T-helper 1 cell treated with Interleukin-12 subunit alpha and Interleukin-12 subunit beta and Interleukin-4 antibody, amounts not matched to agents 30 ng/mL and 1 ng/mL, for 36 hours (primary cell): ENCODE measurements around the gene ANKRD24. TPM values are rescaled to one million over a fixed set of nuclear protein-coding genes. Genes with fewer than 3 reads are reported as not detected.
"Not testable (repeated sequence)": the region's sequence is repeated elsewhere in the genome, so short reads cannot be mapped to it uniquely, and the experiment has no call there.

Experiments
- intact Hi-C: fragments of 100-400 bp; cut with micrococcal nuclease; formaldehyde crosslinking; loops from one replicate; pipeline ENCODE4 v1.15.1; 2024
- total RNA-seq: library from RNA; stranded (reverse); gene quantifications from 2 replicates; pipeline ENCODE4 v1.2.3, GENCODE V29; 2022

The ANKRD24 gene
- total RNA-seq, 1 donor from 2014 or later = 0.69 TPM

DNA sequence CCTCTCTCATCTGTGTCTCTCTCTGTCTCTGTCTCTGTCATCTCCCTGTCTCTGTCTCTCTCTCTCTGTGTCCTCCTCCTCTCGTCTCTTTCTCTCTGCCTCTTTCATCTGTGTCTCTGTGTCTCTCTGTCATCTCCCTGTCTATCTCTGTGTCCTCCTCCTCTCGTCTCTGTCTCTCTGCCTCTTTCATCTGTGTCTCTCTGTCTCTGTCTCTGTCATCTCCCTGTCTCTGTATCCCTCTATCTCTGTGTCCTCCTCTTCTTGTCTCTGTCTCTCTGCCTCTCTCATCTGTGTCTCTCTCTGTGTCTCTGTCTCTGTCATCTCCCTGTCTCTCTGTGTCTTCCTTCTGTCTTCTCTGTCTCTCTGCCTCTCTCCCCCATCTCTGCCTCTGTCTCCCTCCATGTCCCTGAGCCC is 46.3 kb downstream of the ANKRD24 start:
- intact Hi-C loops = no loop called here

DNA sequence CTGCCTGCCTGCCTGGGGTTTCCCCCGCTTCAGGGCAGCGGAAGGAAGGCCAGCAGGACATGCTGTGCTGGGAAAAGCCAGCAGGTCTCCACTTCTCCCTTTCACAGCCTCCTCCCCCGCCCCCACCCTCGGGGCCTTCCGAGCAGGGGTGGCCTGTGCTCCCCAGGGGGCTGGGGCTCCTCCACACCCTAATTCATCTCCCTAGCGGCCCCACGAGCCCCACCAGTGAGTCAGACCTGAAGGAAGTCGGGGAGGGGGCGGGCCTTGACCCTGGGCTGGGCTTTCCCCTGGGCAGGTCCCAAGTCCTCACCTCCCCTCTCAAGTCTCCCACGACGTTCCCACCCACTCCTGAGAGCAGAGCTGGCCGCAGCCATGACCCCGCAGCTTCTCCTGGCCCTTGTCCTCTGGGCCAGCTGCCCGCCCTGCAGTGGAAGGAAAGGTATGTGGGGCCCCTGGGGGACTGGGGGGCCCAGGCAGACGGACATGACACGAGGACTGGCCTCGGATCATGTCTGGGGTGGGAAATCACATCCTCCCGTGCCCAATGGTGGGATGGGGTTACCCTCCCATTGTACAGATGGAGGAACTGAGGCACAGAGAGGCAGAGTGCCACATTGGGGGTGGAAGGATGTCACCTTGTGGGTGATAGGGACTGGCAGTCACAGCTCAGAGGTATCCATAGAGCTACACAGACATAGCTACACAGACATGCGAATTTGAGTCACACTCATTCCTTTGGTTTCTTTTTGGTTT is 46.9 kb downstream of the ANKRD24 start, which contains the start of gene EBI3:
Gene EBI3 (plus strand): TSS at position 345 of the 753 bp plus-strand sequence. CDS start 28 bp downstream, at position 373.
- intact Hi-C loops = no loop called here

DNA sequence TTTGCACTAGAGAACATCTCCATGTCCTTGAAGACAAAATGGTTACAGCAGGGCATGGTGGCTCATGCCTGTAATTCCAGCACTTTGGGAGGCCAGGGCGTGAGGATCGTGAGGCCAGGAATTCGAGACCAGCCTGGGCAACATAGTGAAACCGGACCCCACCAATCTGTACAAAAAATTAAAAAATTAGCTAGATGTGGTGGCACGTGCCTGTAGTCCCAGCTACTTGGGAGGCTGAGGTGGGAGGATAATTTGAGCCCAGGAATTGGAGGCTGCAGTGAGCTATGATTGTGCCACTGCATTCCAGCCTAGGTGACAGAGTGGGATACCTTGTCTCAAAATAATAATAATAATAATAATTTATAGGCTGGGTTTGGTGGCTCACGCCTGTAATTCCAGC is 47.7 kb downstream of the ANKRD24 start:
- intact Hi-C loops = not testable (repeated sequence)

DNA sequence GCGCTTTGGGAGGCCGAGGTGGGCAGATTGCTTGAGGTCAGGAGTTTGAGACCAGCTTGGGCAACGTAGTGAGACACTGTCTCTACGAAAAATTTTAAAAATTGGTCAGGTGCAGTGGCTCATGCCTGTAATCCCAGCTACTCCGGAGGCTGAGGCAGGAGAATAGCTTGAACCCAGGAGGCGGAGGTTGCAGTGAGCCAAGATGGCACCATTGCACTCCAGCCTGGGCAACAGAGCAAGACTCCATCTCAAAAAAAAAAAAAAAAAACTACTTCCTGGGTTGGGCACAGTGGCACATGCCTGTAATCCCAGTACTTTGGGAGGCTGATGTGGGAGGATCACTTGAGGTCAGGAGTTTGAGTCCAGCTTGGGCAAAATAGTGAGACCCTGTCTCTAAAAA is 49.0 kb downstream of the ANKRD24 start:
- intact Hi-C loops = not testable (repeated sequence)

DNA sequence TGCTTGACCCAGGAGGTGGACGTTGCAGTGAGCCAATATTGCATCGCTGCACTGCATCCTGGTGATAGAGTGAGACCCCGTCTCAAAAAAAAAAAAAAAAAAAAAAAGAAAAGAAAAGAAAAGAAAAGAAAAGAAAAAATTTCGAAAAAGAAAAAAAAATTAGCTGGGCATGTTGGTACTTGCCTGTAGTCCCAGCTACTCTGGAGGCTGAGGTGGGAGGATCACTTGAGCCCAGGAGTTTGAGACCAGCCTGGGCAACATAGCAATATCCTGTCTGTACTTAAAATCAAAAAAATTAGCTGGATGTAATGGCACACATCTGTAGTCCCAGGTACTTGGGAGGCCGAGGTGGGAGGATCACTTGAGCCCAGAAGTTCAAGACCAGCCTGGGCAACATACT is 49.6 kb downstream of the ANKRD24 start:
- intact Hi-C loops = not testable (repeated sequence)

DNA sequence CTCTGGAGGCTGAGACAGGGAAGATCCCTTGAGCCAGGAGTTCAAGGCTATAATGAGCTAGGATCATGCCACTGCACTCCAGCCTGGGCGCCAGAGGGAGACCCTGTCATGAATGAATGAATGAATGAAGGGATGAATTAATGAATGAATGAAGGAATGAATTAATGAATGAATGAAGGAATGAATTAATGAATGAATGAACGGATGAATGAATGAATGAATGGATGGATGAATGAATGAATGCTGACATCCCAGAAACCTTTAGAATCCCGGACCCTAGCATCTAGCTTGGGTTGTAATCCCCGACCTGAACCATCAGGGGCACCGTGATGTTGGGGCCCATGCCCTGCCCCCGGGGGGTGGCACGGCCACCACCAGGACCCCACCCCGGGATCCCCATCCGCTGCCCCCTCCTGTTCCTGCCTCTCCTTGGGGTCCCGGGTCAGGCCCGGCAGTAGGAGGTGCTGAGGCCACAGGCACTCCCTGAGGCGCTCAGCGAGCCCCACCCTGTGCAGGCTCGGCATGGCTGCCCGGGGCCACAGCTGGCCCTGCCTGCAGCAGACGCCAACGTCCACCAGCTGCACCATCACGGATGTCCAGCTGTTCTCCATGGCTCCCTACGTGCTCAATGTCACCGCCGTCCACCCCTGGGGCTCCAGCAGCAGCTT is 50.3 kb downstream of the ANKRD24 start:
- intact Hi-C loops = loop anchor here (1.0 kb wide), 1 partner anchor 15 kb away; the partner anchor contains the start of gene YJU2

DNA sequence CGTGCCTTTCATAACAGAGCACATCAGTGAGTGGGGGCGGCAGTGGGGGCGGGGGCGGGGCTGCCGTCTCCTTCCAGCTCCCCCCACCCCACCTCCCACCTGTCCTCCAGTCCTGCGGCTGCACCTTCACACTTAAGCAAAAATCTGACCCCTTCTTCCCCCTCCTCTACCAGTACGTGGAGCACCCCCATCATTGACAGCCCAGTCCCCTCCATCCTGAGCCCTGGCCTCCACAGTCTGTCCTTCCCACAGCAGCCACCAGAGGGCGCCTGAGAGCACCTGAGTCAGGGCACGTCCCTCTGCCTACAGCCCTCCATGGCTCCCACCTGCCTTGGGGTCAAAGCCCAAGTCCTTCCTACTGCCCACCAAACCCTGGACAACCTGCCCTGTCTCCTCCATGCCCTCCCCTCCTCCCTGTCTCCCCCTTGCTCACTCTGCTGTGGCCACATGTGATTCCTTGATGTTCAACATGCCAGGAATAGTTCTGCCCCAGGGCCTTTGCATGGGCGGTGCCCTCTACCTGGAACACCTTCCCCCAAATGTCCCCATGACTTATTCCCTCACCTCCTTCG is 50.9 kb downstream of the ANKRD24 start:
- intact Hi-C loops = loop anchor here (1.0 kb wide), 1 partner anchor 14 kb away; the partner anchor contains the start of gene YJU2

DNA sequence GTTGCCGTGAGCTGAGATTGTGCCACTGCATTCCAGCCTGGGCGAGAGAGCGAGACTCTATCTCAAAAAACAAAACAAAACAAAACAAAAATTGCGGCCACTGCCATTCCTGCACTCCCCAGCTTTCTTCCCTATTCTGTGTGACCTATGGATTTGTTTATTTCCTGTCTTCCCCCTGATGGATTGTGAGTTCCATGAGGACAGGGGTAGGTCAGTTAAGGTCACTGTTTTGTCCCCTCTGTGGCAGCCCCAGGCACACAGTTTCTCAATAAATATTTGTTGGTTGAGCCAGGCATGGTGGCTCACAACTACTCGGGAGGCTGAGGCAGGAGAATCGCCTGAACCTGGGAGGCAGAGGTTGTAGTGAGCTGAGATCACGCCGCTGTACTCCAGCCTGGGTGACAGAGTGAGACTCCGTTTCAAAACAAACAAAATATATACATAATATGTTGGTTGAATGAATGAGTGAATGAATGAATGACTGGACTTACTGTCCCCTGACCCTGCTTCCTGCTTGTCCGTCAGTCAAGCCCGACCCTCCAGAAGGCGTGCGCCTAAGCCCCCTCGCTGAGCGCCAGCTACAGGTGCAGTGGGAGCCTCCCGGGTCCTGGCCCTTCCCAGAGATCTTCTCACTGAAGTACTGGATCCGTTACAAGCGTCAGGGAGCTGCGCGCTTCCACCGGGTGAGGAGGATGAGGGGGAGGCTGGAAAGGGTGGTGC is 51.8 kb downstream of the ANKRD24 start:
- intact Hi-C loops = no loop called here

DNA sequence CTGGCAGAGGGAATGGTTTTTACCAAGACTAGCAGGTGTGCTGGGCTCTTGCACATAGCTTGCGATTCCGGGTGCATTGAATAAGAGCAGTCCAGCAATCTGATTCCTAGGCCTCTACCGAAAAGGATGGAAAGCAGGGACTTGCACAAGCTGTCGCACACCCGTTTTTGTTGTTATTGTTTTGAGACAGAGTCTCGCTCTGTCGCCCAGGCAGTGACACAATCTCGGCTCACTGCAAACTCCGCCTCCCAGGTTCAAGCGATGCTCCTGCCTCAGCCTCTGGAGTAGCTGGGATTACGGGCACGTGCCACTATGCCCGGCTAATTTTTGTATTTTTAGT is 52.3 kb downstream of the ANKRD24 start:
- intact Hi-C loops = no loop called here

DNA sequence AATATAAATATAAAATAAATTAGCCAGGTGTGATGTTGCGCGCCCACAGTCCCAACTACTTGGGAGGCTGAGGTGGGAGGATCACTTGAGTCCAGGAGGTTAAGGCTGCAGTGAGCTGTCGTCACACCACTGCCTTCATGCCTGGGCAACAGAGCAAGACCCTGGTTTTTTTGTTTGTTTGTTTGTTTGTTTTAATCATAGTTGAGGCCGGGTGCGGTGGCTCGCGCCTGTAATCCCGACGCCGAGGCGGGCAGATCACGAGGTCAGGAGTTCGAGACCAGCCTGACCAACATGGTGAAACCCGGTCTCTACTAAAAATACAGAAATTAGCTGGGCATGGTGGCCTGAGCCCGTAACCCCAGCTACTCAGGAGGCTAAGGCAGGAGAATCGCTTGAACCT is 55.0 kb downstream of the ANKRD24 start:
- intact Hi-C loops = not testable (repeated sequence)

DNA sequence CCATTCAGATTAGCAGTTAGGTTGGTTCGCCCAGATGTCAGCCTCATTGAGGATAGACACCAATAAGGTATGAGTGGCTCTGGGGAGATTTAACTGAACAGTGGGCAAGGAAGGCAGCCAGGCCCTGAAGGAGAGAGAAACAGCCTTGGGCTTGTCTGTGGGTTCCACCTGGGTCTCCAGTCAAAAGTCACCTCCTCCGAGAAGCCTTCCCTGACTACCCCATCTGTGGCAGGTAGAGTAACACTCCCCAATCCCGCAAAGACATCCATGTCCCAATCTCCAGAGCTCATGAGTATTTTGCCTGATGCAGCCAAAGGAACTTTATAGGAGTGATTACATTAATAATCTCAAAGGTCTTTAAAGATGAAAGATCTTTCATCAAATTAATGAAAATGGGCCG is 56.3 kb downstream of the ANKRD24 start:
- intact Hi-C loops = no loop called here

DNA sequence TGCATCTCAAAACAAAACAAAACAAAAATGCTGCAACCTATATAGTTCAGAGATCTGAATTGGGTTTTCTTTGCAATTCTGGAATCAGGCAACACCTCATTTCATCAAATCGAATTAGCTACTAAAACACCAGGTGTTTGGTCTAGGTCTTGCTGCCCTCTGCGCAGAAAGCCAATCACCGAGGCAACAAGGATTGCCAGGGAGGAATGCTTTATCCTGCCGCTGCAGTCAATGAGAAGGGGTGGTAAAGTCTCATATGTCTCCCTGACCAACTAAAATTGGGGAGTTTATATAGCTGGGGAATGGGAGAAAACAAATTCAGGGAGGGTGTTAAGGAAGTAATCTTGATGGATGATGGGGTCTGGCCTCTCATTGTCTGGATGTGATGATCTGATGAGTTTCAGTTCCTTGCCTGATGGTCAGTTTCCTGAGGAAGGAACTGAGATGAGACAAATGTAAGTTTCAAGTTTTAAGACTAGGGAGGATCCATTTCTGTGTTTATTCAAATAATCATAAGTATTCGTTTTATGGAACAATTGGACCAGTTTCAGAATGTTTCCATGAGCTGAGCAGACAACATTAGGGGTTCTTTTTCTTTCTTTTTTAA is 59.4 kb downstream of the ANKRD24 start:
- intact Hi-C loops = no loop called here

DNA sequence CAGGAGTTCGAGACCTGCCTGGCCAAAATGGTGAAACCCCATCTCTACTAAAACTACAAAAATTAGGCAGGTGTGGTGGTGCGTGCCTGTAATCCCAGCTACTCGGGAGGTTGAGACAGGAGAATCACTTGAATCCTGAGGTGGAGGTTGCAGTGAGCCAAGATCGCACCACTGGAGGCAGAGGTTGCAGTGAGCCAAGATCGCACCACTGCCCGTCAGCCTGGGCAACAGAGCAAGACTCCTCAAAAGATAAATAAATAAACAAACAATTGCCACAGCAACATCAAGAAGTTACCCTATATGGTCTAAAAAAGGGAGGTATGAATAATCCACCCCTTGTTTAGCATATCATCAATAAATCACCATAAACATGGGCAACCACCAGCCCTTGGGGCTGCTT is 63.4 kb downstream of the ANKRD24 start:
- intact Hi-C loops = loop anchor here (2.0 to 5.0 kb wide), 4 partner anchors 179 to 1209 kb away; partner anchors contain the start of genes DPP9, MFSD12 and ZBTB7A

DNA sequence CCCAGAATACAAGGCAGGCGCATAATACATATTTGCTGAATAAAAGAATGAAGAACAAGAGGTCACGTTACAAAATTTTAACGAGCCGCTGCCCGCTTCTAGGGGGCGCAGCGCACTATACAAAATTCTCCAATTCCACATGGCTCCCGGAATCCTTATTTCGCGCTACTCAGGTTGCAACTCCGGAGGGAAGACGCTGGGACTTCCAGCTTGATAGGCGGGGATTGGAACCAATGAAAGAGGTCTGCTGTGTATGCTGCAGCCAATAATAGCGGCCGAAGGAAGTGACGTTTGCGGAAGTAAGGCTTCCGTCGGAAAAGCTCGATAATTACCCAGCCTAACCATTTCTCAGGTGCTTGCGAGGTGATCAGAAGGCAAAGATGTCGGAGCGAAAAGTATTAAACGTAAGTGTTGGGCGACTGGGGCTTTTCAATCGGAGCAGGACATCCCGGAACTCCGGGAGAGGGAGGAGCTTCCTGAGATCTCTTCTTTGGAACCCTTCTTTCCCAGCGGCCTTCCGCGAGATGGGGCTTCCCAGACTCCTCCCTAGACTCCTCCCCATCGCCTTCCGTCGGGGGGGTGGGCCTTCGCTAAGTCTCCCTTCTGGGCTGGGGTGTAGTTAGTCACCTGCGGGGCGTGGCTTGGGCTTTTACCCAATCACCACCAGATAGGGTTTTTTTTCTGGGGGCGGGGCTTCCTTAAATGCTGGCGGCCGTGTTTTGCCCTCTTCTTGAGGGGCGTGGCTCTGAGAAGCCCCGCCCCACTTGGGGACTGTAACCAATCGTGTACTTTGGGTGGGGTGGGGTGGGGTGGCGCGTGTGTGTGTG is 64.5 kb downstream of the ANKRD24 start, which contains the start of gene YJU2:
Gene YJU2 (plus strand): TSS at position 314 of the 827 bp plus-strand sequence. CDS start 67 bp downstream, at position 381.
- intact Hi-C loops = loop anchor here (1.0 to 5.0 kb wide), 19 partner anchors 14 to 1210 kb away; partner anchors contain the start of genes ANKRD24, APBA3, DPP9 and EEF2

DNA sequence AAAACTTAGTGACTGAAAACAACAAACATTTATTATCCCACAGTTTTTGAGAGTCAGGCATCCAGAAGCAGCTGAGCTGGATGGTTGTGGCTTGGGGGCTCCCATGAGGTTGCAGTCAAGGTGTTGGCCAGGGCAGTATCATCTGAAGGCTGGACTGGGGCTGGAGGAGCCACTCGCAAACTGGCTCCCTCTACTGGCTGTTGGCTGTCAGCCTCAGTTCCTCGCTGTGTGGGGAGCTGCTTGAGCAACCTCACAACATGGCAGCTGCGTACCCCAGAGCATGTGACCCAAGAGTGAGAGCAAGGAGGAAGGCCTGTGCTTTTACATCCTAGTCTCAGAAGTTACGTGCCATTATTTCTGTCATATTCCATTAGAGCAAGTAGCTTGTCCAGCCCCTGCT is 74.1 kb downstream of the ANKRD24 start:
- intact Hi-C loops = no loop called here

DNA sequence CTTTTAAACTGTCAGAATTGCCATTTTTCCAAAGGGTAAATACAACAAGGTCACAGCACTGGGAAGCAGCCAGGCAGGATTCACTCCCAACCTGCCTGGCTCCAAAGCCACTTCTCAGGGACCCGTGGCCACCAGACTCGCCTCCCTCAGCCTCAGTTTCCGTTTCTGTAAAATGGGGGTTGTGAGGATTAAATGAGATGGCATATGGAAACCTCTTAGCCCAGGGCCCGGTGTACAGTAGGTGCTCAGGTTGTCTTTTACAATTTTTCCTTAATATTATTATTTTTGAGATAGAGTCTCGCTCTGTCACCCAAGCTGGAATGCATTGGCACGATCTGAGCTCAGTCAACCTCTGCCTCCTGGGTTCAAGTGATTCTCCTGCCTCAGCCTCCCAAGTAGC is 74.5 kb downstream of the ANKRD24 start:
- intact Hi-C loops = no loop called here

DNA sequence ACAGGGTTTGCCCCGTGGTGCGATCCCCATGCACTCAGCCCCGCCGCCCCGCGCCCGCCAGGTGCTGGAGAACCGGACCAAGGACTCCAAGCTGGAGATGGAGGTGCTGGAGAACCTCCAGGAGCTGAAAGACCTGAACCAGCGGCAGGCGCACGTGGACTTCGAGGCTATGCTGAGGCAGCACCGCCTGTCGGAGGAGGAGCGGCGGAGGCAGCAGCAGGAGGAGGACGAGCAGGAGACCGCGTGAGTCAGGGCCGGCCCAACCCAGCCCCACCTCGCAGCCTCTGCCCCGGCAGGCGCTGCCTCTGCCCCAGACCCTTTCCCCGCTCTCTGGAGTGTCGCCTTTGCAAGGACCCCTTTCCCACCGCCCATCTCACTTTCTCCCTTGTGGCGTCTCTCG is 75.7 kb downstream of the ANKRD24 start:
- intact Hi-C loops = no loop called here

DNA sequence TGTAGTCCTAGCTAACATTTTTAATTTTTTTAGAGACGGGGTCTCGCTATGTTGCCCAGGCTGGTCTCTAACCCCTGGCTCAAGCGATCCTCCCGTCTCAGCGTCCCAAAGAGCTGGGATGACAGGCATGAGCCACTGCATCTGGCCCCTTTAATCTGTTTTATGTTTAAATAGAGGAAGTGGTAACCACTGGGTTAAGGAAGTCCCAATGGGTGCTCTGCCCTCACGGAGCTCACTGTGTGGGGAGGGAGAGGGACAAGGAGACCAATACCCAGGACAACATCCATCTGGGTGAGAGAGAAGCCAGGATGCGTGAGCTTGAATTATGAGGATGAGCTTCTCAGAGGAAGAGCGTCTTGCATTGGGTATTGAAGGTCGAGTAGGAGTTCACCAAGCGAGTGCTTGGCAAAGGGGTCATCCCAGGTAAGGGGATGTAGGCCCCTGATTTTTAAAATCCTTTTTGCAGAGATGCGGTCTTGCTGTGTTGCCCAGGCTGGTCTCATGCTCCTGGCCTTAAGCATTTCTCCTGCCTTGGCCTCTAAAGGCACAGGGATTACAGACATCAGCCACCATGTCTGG is 78.2 kb downstream of the ANKRD24 start:
- intact Hi-C loops = no loop called here

DNA sequence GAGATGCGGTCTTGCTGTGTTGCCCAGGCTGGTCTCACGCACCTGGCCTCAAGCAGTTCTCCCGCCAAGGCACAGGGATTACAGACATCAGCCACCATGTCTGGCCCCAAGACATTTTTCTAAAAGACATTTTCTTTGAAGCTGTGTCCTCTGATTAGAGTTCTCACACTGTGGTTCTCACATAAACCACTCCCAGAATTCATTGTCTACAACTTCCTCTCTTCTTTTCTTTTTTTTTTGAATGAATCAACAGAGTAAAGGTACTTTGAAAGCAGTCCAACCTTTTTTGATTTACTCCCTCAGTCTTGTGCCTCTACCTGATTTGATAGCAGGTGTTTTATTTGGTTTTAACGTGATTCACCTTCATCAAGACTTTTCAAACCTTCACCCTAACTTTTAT is 82.3 kb downstream of the ANKRD24 start:
- intact Hi-C loops = no loop called here
